Osteoblast (primary cell): Measurements from ENCODE around the gene CAPG. TPM values are rescaled to one million over a fixed set of nuclear protein-coding genes. Genes with fewer than 3 reads are reported as not detected.

Experiments used
- DNase-seq: peaks from one replicate; pipeline ENCODE4 v3.0.0; 2011; ENCODE audit warnings: low spot score, mixed read lengths; ENCODE audit not compliant: insufficient read length; ENCODE audit errors: missing footprints
- H2AFZ ChIP-seq: 2 replicates; pipeline ENCODE4 v1.6.0; 2011; ENCODE audit warnings: mild to moderate bottlenecking, low read length
- H3K27ac ChIP-seq: 2 replicates; pipeline ENCODE4 v1.5.1; 2011; ENCODE audit warnings: mild to moderate bottlenecking, low read depth, low read length, moderate library complexity
- H3K27me3 ChIP-seq: 2 replicates; pipeline ENCODE4 v1.6.0; 2012; ENCODE audit warnings: mild to moderate bottlenecking, control low read depth, inconsistent platforms, low read length, moderate library complexity; ENCODE audit not compliant: insufficient read depth
- H3K36me3 ChIP-seq: 2 replicates; pipeline ENCODE4 v1.5.1; 2011; ENCODE audit warnings: mild to moderate bottlenecking, low read length, control low read depth, moderate library complexity; ENCODE audit not compliant: insufficient read depth
- H3K4me1 ChIP-seq: 2 replicates; pipeline ENCODE4 v1.5.1; 2011; ENCODE audit warnings: mild to moderate bottlenecking, low read length, control low read depth, moderate library complexity; ENCODE audit not compliant: insufficient read depth
- H3K4me2 ChIP-seq: 2 replicates; pipeline ENCODE4 v1.6.0; 2011; ENCODE audit warnings: mild to moderate bottlenecking, low read length; ENCODE audit not compliant: insufficient read depth
- H3K4me3 ChIP-seq: fragments of 200-600 bp; sonication (generic); 3 replicates; pipeline ENCODE4 v1.5.1; 2012; ENCODE audit warnings: mild to moderate bottlenecking, low read length, inconsistent platforms; ENCODE audit not compliant: insufficient read depth
- H3K79me2 ChIP-seq: 2 replicates; pipeline ENCODE4 v1.6.0; 2012; ENCODE audit warnings: mild to moderate bottlenecking, low read length, control low read depth, inconsistent platforms; ENCODE audit not compliant: insufficient read depth
- H3K9me3 ChIP-seq: 2 replicates; pipeline ENCODE4 v1.5.1; 2011; ENCODE audit warnings: low read depth, low read length, control low read depth
- H4K20me1 ChIP-seq: 2 replicates; pipeline ENCODE4 v1.6.0; 2012; ENCODE audit warnings: mild to moderate bottlenecking, low read length, control low read depth; ENCODE audit not compliant: insufficient read depth
- CTCF ChIP-seq: IDR thresholded peaks from 2 replicates; pipeline ENCODE4 v1.5.1; 2011; ENCODE audit warnings: mild to moderate bottlenecking, low read depth, low read length, moderate library complexity; ENCODE audit errors: extremely low read depth
- total RNA-seq: library from RNA; depleted of rRNA; stranded (reverse); fragments of >200 nt; gene quantifications from 2 replicates; pipeline ENCODE4 v1.2.3, GENCODE V29; 2012

CAPG gene
- total RNA-seq, 1 donor = 140 TPM

GRCh38 chr2:85449214-85449588 lies 39.0 kb upstream of the CAPG start:
- H3K4me3 ChIP-seq = no peak overlapping the region
- H3K4me1 ChIP-seq = peaks cover 21% of the 10 kb centered on the region
- H4K20me1 ChIP-seq = no peaks in the 10 kb centered on the region
- no peak overlapping the region for H2AFZ ChIP-seq
- H3K27me3 ChIP-seq = no peaks in the 10 kb centered on the region
- H3K36me3 ChIP-seq = no peaks in the 10 kb centered on the region
- no peaks in the 10 kb centered on the region for H3K9me3 ChIP-seq
- DNase-seq = no peak
- H3K79me2 ChIP-seq = no peaks in the 10 kb centered on the region
- TF ChIP-seq CTCF = no peak
- H3K27ac ChIP-seq = no peak overlapping the region
- H3K4me2 ChIP-seq = no peak overlapping the region

DNA sequence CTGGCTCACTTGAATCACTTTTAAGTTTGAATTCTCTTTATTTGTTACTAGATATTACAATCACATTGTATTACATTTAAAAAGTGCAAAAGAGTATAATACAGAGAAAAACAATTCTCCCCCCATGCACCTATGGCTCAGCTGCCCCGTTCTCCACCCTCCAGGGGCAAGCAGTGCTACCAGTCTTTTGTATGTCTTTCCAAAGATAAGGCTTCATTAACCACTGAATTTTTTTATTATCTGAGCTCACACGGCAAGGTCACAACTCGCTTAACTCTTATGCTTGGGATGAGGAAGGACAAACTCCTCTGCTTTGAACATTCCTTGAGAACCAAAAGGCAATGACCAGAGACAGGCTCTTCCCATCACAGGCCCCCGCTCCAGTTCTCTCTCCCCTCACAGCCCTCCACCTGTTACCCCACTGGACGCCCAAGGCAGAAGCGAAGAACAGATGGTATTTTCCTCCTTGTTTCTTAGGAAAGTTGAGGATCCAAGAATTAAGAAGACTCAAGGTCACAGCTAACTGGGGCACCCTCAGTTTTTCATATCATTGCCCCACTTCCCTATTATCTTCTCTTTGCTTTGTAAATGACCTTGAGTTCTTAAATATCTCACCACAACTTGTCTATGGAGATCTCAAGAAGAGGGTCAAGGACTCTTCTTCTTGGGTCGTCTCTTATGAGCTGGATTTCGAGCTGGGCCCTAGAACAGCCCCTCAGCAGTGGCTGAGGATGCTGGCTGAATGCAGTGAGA lies 38.5 kb upstream of the CAPG start:
- Histone ChIP-seq H4K20me1 (no peaks in the 10 kb centered on the region), H3K36me3 (no peaks in the 10 kb centered on the region), H3K27me3 (no peaks in the 10 kb centered on the region), H3K27ac (no peak overlapping the region), H3K9me3 (no peaks in the 10 kb centered on the region), H3K4me2 (no peak overlapping the region), H3K4me1 (peaks cover 21% of the 10 kb centered on the region), H3K4me3 (no peak overlapping the region), H3K79me2 (no peaks in the 10 kb centered on the region), H2AFZ (no peak overlapping the region)
- DNase-seq = no peak
- TF ChIP-seq CTCF = no peak

DNA sequence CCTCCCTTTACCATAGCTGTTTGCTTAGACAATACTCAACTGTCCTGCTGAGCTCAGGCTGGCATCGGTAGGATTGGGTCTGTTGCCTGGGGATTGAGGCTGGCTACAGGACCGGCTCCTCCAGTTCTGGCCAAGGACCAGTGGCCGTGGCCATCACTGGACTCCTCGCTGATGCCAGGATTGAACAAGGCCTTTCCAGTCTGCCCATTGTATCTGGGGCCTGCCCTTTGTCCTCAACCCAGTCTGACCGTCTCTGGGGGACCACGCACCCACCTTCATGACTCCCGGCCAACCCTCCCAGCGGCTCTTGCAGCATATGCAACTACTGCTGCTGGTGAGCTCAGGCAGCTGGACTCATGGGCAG lies 37.0 kb upstream of the CAPG start:
- no peak for DNase-seq

More for the DNA sequence above, 37.0 kb upstream of the CAPG start:
- Histone ChIP-seq H4K20me1 (no peaks in the 10 kb centered on the region), H2AFZ (no peak overlapping the region), H3K27me3 (no peaks in the 10 kb centered on the region), H3K4me1 (peaks cover 21% of the 10 kb centered on the region), H3K79me2 (no peaks in the 10 kb centered on the region), H3K4me3 (no peak overlapping the region), H3K4me2 (no peak overlapping the region), H3K27ac (no peak overlapping the region), H3K36me3 (no peaks in the 10 kb centered on the region), H3K9me3 (no peaks in the 10 kb centered on the region)
- no peak for TF ChIP-seq CTCF
